RCC 7860 (cell line): ENCODE results near the gene AFAP1.

Source experiments
- DNase-seq: peaks from one replicate; pipeline ENCODE4 v3.0.0-alpha.2; 2015; ENCODE audit warnings: low spot score
- FAIRE-seq: peaks from 2 replicates; lab custom pipeline; 2012; peaks lifted over from hg19 to GRCh38; lab: Jason Lieb, UNC

Gene AFAP1

DNA sequence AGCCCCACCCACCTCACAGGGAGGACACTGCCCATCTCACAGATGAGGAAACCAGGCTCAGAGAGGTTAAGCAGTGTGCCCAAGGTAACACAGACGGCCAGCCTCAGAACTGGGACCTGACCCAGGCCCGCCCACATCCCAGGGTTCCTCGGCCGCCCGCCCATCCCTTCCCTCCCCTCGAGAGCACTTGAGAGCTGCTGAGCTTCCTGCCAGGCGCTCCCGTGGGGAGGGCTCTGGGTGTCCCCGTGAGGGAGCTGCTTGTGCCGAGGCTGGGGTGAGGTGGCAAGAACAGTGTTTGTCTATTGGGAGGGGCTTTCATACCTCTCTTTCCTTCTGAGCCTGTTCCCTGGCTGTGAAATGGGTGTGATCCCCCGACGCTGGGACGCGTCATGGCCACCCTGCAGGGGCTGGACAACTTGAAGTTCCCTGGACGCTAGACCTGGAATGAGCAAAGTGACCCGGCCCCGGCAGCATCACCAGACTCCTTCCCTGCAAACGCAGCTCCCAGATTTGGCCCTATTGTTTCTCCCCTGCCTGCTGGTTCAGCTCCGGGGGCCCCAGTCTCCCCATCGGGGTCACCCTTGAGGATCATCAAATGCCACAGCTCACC lies 204.9 kb downstream of the AFAP1 start:
- FAIRE-seq, result no peak
- no peak for DNase-seq

GRCh38 chr4:7733801-7734650 lies 205.6 kb downstream of the AFAP1 start:
- FAIRE-seq (no peak), DNase-seq (no peak)

DNA sequence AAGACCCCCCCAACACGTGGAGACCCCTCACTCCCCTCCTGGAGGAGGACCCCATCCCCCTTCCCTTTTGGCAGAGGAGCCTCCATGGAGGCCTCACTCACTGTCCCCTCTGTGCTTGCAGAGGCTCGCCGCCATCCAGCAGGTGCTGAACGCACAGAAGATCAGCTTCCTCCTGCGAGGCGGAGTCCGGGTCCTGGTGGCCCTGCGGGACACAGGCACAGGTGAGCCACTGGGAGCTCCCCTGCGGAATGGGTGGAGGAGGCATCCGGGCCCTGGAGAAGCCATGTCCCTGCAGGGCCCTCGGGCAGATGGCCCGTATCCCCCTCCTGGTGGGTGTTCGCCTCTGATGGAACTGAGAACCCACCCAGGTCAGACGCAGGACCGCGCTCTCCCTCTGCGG lies 206.5 kb downstream of the AFAP1 start:
- no peak for DNase-seq
- no peak for FAIRE-seq

GRCh38 chr4:7732263-7732662 lies 207.4 kb downstream of the AFAP1 start:
- FAIRE-seq (no peak), DNase-seq (no peak)

DNA sequence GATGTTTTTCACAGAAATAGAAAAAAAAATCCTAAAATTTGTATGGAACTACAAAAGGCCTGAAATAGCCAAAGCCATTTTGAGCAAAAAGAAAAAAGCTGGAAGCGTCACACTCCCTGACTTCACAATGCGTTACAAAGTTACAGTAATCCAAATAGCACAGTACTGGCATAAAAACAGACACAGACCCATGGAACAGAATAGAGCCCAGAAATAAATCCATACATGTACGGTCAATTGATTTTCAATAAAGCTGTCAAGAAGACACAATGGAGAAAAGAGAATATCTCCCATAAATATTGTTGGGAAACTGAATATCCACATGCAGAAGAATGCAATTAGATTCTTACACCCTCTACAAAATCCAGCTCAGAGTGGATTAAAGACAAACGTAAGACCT lies 208.2 kb downstream of the AFAP1 start:
- DNase-seq (no peak), FAIRE-seq (no peak)

DNA sequence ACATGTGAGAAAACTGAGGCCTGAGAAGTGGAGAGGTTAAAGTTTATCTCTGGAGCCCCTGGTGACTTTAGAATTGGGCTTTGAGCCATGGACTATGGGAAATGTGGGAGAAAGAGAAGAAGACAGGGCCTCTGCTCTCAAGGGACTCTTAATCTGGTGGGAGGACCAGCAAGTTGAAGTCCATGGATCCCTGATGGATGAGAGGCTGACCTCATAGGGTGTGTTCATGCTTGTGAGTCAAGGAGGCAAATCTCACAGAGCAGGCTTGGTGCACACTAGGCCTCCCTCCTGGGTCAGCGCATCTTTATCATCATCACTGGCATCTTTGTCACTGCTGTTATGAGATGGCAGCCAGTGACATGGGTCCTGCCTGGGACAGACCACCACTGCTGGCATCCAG lies 211.9 kb downstream of the AFAP1 start:
- FAIRE-seq, result no peak
- no peak for DNase-seq

DNA sequence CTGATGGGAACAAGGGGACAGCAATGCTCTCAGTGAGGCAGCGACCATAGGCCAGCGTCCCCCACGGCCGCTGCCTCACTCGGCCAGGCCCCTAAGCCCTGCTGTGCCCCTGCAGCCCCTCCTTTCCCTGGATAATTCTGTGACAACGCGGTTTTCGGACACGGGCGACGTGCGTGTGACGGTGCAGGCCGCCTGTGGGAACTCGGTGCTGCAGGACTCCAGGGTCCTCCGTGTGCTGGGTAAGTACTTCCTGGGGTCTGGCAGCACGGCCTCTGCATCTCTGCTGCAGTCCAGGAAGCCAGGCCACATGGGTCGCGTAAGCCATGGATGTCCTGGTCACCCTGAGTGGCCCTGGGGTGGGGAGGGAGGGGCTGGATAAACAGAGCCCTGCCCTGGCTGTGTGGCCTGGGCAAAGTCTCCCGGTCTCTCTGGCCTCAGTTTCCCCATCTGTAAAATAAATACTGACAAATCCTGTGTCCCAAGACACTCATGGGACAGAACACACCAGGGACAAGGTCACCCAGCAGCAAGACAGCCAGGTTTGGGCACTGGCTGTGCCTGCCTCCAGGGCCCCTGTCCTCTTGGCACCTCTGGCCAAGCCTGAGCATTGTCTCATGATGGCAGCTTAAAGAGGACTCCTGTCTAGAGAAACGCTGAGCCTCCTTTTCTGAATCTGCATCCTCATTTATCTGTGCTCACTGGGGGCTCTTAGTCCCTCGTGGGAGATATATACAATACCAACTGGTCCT lies 212.8 kb downstream of the AFAP1 start:
- FAIRE-seq, result no peak
- DNase-seq, result no peak

- FAIRE-seq (no peak), DNase-seq (peak; percentile 57)
Observed at GRCh38 chr4:7725951-7726350, 213.7 kb downstream of the AFAP1 start.

- FAIRE-seq, result no peak
- no peak for DNase-seq
Observed at GRCh38 chr4:7723625-7724024, 216.0 kb downstream of the AFAP1 start.

DNA sequence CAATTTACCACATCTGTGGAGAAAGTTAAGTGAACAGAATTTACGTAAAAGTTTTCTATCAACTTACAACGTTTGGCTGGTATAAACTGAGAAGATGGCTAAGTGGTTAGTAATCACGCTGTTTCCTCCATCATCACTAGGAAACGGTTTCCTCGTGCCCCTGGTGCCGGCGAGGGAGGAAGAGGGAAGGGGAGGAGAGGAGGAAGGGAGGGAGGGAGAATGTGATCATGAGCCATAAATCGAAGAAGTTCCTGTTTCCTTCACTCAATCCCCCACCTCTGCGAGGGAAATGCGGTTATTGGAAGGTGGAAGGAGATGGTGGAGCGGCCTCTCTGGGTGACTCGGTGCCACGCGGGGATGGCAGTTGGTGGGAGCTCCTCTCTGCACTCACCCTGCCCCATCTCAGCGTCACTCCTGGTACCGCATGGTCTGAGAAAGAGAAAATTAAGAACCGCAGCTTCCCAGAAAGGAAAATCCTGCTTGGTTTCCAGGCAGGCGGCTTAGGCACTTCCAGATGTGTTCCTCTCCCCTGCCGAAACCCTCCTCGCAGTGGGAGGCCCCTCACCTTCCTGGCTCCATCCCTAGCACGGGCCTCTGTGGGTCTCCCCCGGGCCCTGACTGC lies 216.8 kb downstream of the AFAP1 start:
- FAIRE-seq (no peak), DNase-seq (no peak)

GRCh38 chr4:7721984-7722551 lies 217.6 kb downstream of the AFAP1 start:
- DNase-seq, result peak; percentile 13
- FAIRE-seq, result no peak

DNA sequence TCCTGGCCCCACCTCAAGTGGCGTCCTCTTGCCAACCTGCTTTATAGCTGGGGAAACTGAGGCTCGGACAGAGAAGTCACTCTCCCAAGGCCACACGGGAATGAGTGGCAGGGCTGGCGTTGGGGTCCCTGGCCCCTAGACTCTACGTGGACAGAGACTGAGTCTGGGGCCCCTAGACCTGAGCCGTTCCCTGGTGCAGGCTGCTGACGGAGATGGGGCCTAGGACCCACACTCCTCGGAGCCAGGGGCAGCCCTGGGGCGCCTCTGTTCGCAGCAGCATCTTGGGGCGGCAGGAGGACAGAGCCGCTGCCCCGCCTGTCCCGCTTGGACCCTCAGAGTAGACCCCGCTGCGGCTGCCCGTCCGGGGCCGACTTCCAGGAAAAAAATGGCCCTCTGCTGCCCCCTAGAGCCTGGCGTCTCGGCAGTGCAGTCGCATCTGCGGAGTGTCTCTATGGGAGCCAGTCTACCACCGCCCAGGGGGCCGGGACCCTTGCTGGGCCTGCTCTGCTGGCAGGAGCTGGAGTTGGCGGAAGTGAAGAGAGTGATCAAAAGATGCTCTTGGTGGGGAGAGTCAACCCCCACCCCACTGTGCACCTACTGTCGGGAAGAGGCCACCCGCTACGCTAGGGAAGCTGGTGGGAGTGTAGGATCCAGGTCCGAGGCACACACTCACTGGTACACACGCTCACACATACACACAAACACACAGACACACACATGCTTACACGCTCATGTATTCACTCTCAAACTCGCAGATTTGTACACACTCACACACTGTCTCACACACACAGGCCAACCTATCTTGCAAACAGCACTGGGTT lies 220.1 kb downstream of the AFAP1 start:
- DNase-seq (no peak), FAIRE-seq (no peak)

DNA sequence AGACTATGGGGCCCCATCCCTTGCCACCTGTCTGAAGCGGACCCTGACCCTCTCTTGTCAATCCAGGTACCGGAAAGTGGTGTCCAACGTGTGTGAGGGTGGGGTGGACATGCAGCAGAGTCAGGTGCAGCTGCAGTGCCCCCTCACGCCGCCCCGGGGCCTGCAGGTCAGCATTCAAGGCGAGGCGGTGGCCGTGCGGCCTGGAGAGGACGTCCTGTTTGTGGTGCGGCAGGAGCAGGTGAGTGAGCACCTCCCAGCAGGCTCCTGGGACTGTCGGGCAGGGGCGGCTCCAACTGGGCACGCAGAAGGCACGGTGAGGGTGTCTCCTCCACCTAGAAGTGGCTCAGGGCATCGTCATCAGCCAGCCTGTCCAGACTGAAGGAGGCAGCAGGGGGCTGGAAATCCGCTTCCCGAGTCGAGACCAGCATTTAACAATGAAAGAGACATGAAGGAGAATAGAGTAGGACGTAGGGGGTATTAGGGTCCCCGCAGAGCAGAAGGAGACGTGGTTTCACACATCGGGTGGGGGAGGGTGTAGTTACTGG lies 221.6 kb downstream of the AFAP1 start:
- no peak for DNase-seq

GRCh38 chr4:7717161-7717560 lies 222.5 kb downstream of the AFAP1 start:
- no peak for FAIRE-seq

More for the DNA sequence above, 221.6 kb downstream of the AFAP1 start:
- no peak for FAIRE-seq

GRCh38 chr4:7716010-7716721 lies 223.5 kb downstream of the AFAP1 start:
- no peak for FAIRE-seq
- no peak for DNase-seq

More at GRCh38 chr4:7717161-7717560, 222.5 kb downstream of the AFAP1 start:
- DNase-seq, result no peak

GRCh38 chr4:7715271-7716009 lies 224.2 kb downstream of the AFAP1 start:
- DNase-seq, result no peak
- no peak for FAIRE-seq

DNA sequence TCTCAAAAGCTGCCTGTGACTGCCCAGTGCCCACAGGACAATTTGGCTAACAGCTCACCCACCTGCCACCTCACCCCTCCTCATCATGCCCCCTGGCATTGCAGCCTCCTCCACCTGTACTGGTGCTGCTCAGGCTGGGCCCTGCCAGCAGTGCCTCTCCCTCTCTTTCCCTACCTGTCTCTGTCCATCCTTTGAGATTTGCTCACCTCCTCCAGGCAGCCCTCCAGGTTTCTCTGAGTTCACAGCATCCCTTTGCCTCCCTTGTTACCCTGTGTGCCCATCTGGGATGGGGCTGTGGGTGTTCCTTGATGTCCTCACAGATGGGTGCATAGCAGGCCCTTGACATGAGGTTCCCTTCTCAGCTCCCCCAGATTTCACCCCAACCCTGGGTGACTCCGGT lies 224.9 kb downstream of the AFAP1 start:
- FAIRE-seq (no peak), DNase-seq (no peak)

GRCh38 chr4:7714176-7714575 lies 225.5 kb downstream of the AFAP1 start:
- DNase-seq (no peak), FAIRE-seq (no peak)
